GM23338 (cell line): ENCODE measurements around the gene CPLX1. TPM values are rescaled to one million over a fixed set of nuclear protein-coding genes. Genes with fewer than 3 reads are reported as not detected.

Source experiments
- ATAC-seq: fragments of 200-7000 bp; cut with Tn5 transposase; 3 replicates; pipeline ENCODE4 v1.9.1; 2020
- DNase-seq: peaks from one replicate; pipeline ENCODE4 v3.0.0-alpha.2; 2015; ENCODE audit warnings: low spot score
- H2AFZ ChIP-seq: fragments of 200-600 bp; sonication (generic); 2 replicates; pipeline ENCODE4 v1.8.0; 2016; ENCODE audit warnings: antibody characterized with exemption, mild to moderate bottlenecking, moderate library complexity
- H3F3A ChIP-seq: fragments of 200-600 bp; sonication (generic); replicated peaks from 2 replicates; pipeline ENCODE4 v1.8.0; 2017; ENCODE audit warnings: antibody characterized with exemption, mixed run types, low read depth
- H3K27ac ChIP-seq: fragments of 200-600 bp; sonication (generic); 2 replicates; pipeline ENCODE4 v1.6.1; 2016; ENCODE audit warnings: low read depth
- H3K27me3 ChIP-seq: fragments of 200-600 bp; sonication (generic); 2 replicates; pipeline ENCODE4 v1.8.0; 2016; ENCODE audit warnings: mild to moderate bottlenecking, mixed run types, moderate library complexity; ENCODE audit not compliant: insufficient read depth
- H3K36me3 ChIP-seq: fragments of 200-600 bp; sonication (generic); 2 replicates; pipeline ENCODE4 v1.8.0; 2016; ENCODE audit warnings: mild to moderate bottlenecking; ENCODE audit not compliant: insufficient read depth
- H3K4me1 ChIP-seq: fragments of 200-600 bp; sonication (generic); 2 replicates; pipeline ENCODE4 v1.8.0; 2016; ENCODE audit warnings: mild to moderate bottlenecking, moderate library complexity; ENCODE audit not compliant: insufficient read depth
- H3K4me2 ChIP-seq: fragments of 200-600 bp; sonication (generic); 2 replicates; pipeline ENCODE4 v1.7.1; 2017; ENCODE audit warnings: mixed run types
- H3K4me3 ChIP-seq: fragments of 200-600 bp; sonication (generic); 2 replicates; pipeline ENCODE4 v1.6.1; 2016; ENCODE audit warnings: mixed run types
- H3K79me2 ChIP-seq: fragments of 200-600 bp; sonication (generic); replicated peaks from 2 replicates; pipeline ENCODE4 v1.8.0; 2017; ENCODE audit warnings: mild to moderate bottlenecking; ENCODE audit not compliant: insufficient read depth
- H3K9me2 ChIP-seq: fragments of 200-600 bp; sonication (generic); 2 replicates; pipeline ENCODE4 v1.8.0; 2017; ENCODE audit not compliant: insufficient read depth
- H4K20me1 ChIP-seq: fragments of 200-600 bp; sonication (generic); replicated peaks from 2 replicates; pipeline ENCODE4 v1.8.0; 2017; ENCODE audit warnings: mild to moderate bottlenecking; ENCODE audit not compliant: insufficient read depth
- H3K27ac Mint-ChIP-seq: 2 replicates; pipeline ENCODE4 v1.8.0; 2020; ENCODE audit warnings: inconsistent platforms, mild to moderate bottlenecking, moderate library complexity, mixed read lengths
- H3K27me3 Mint-ChIP-seq: 3 replicates; pipeline ENCODE4 v1.8.0; 2022; ENCODE audit warnings: low read depth, mild to moderate bottlenecking, moderate library complexity, mixed read lengths, inconsistent platforms; ENCODE audit not compliant: insufficient read depth, poor library complexity
- H3K36me3 Mint-ChIP-seq: 3 replicates; pipeline ENCODE4 v1.8.0; 2021; ENCODE audit warnings: low read depth, mild to moderate bottlenecking, inconsistent platforms, moderate library complexity, mixed read lengths
- H3K4me1 Mint-ChIP-seq: 3 replicates; pipeline ENCODE4 v1.8.0; 2020; ENCODE audit warnings: mild to moderate bottlenecking, inconsistent platforms, mixed read lengths
- H3K4me3 Mint-ChIP-seq: 3 replicates; pipeline ENCODE4 v1.8.0; 2021; ENCODE audit warnings: moderate library complexity, mild to moderate bottlenecking, inconsistent platforms, mixed read lengths
- H3K9me3 Mint-ChIP-seq: 3 replicates; pipeline ENCODE4 v1.8.0; 2020; ENCODE audit warnings: moderate library complexity, mild to moderate bottlenecking, inconsistent platforms, mixed read lengths
- ETS1 ChIP-seq: IDR thresholded peaks from 2 replicates; pipeline ENCODE4 v1.6.1; 2016; ENCODE audit warnings: antibody characterized with exemption
- JUNB ChIP-seq: IDR thresholded peaks from one replicate; pipeline ENCODE4 v1.6.1; 2016; ENCODE audit warnings: antibody characterized with exemption; ENCODE audit not compliant: unreplicated experiment
- STAT1 ChIP-seq: IDR thresholded peaks from one replicate; pipeline ENCODE4 v1.6.1; 2016; ENCODE audit warnings: antibody characterized with exemption; ENCODE audit not compliant: unreplicated experiment
- polyA plus RNA-seq: library from polyadenylated mRNA; unstranded; fragments of >200 nt; fragmentation: Nextera tagmentation; extraction: Ambion mirVana; gene quantifications from 2 replicates; pipeline ENCODE4 v1.2.1, GENCODE V29; 2016
- total RNA-seq: library from RNA; depleted of rRNA; stranded (reverse); fragments of >200 nt; shearing (Covaris generic); gene quantifications from 2 replicates; pipeline ENCODE4 v1.2.3, GENCODE V29; 2014
- TF ChIP-seq, protein P1 (sequence below): fragments of 250-450 bp; sonication (Bioruptor Pico); IDR thresholded peaks from 2 replicates; pipeline ENCODE4 v1.5.0; 2020; ENCODE audit warnings: mild to moderate bottlenecking, moderate library complexity

The CPLX1 gene
- total and polyA plus RNA-seq, 2 experiments from 2014 or later = 0.86 to 0.97 TPM

- H3K4me3 ChIP-seq = no peak overlapping the region
- H3K4me3 Mint-ChIP-seq = no peak overlapping the region
- no peak overlapping the region for H3K4me2 ChIP-seq
- H3K9me2 ChIP-seq = no peaks in the 10 kb centered on the region
- no peak overlapping the region for H3K27ac ChIP-seq
- H3K79me2 ChIP-seq = no peaks in the 10 kb centered on the region
- no peaks in the 10 kb centered on the region for H3K4me1 ChIP-seq
- H4K20me1 ChIP-seq = no peaks in the 10 kb centered on the region
- H3K27me3 ChIP-seq = no peaks in the 10 kb centered on the region
- no peak for ATAC-seq
- H3K9me3 Mint-ChIP-seq = 0 out of 3 replicates have a peak, but pooled peaks cover 4% of the 10 kb centered on the region
- no peak overlapping the region for H2AFZ ChIP-seq
- no peak overlapping the region for H3K27ac Mint-ChIP-seq
- H3F3A ChIP-seq = peaks cover 18% of the 10 kb centered on the region
- H3K36me3 ChIP-seq = no peaks in the 10 kb centered on the region
- no peak for TF ChIP-seq STAT1
- TF ChIP-seq JUNB = no peak
- no peak for TF ChIP-seq ETS1
- TF ChIP-seq, protein P1, sequence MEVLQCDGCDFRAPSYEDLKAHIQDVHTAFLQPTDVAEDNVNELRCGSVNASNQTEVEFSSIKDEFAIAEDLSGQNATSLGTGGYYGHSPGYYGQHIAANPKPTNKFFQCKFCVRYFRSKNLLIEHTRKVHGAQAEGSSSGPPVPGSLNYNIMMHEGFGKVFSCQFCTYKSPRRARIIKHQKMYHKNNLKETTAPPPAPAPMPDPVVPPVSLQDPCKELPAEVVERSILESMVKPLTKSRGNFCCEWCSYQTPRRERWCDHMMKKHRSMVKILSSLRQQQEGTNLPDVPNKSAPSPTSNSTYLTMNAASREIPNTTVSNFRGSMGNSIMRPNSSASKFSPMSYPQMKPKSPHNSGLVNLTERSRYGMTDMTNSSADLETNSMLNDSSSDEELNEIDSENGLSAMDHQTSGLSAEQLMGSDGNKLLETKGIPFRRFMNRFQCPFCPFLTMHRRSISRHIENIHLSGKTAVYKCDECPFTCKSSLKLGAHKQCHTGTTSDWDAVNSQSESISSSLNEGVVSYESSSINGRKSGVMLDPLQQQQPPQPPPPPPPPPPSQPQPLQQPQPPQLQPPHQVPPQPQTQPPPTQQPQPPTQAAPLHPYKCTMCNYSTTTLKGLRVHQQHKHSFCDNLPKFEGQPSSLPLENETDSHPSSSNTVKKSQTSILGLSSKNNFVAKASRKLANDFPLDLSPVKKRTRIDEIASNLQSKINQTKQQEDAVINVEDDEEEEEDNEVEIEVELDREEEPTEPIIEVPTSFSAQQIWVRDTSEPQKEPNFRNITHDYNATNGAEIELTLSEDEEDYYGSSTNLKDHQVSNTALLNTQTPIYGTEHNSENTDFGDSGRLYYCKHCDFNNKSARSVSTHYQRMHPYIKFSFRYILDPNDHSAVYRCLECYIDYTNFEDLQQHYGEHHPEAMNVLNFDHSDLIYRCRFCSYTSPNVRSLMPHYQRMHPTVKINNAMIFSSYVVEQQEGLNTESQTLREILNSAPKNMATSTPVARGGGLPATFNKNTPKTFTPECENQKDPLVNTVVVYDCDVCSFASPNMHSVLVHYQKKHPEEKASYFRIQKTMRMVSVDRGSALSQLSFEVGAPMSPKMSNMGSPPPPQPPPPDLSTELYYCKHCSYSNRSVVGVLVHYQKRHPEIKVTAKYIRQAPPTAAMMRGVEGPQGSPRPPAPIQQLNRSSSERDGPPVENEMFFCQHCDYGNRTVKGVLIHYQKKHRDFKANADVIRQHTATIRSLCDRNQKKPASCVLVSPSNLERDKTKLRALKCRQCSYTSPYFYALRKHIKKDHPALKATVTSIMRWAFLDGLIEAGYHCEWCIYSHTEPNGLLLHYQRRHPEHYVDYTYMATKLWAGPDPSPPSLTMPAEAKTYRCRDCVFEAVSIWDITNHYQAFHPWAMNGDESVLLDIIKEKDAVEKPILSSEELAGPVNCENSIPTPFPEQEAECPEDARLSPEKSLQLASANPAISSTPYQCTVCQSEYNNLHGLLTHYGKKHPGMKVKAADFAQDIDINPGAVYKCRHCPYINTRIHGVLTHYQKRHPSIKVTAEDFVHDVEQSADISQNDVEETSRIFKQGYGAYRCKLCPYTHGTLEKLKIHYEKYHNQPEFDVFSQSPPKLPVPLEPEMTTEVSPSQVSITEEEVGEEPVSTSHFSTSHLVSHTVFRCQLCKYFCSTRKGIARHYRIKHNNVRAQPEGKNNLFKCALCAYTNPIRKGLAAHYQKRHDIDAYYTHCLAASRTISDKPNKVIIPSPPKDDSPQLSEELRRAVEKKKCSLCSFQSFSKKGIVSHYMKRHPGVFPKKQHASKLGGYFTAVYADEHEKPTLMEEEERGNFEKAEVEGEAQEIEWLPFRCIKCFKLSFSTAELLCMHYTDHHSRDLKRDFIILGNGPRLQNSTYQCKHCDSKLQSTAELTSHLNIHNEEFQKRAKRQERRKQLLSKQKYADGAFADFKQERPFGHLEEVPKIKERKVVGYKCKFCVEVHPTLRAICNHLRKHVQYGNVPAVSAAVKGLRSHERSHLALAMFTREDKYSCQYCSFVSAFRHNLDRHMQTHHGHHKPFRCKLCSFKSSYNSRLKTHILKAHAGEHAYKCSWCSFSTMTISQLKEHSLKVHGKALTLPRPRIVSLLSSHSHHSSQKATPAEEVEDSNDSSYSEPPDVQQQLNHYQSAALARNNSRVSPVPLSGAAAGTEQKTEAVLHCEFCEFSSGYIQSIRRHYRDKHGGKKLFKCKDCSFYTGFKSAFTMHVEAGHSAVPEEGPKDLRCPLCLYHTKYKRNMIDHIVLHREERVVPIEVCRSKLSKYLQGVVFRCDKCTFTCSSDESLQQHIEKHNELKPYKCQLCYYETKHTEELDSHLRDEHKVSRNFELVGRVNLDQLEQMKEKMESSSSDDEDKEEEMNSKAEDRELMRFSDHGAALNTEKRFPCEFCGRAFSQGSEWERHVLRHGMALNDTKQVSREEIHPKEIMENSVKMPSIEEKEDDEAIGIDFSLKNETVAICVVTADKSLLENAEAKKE (CRISPR knock-in tag) = no peak
- no peaks in the 10 kb centered on the region; the same call in 2 of the 3 replicates for H3K4me1 Mint-ChIP-seq
- H3K36me3 Mint-ChIP-seq = peaks cover 41% of the 10 kb centered on the region
- H3K27me3 Mint-ChIP-seq = peaks cover 6% of the 10 kb centered on the region
- DNase-seq = no peak
These were observed 46.5 kb upstream of the CPLX1 start for GRCh38 chr4:872241-872981.
